IPS-15b (cell line): ENCODE results near the gene PTPRM.

Source experiments
- H3K27me3 ChIP-seq: one replicate; pipeline ENCODE4 v1.6.1; 2013; ENCODE audit warnings: low read length; ENCODE audit not compliant: control insufficient read depth, insufficient read depth
- H3K36me3 ChIP-seq: one replicate; pipeline ENCODE4 v1.6.1; 2013; ENCODE audit warnings: low read length; ENCODE audit not compliant: control insufficient read depth, insufficient read depth
- H3K4me1 ChIP-seq: one replicate; pipeline ENCODE4 v1.6.1; 2013; ENCODE audit warnings: mild to moderate bottlenecking, low read length; ENCODE audit not compliant: control insufficient read depth, insufficient read depth
- H3K4me3 ChIP-seq: one replicate; pipeline ENCODE4 v1.5.1; 2013; ENCODE audit warnings: low read depth, low read length
- H3K9ac ChIP-seq: one replicate; pipeline ENCODE4 v1.6.1; 2013; ENCODE audit warnings: low read depth, mild to moderate bottlenecking, low read length
- H3K9me3 ChIP-seq: one replicate; pipeline ENCODE4 v1.6.1; 2013; ENCODE audit warnings: mild to moderate bottlenecking, low read length; ENCODE audit not compliant: control insufficient read depth, insufficient read depth

Gene PTPRM

GRCh38 chr18:7987284-7987976 lies 420.3 kb downstream of the PTPRM start:
- H3K9ac ChIP-seq = no peak overlapping the region
- H3K9me3 ChIP-seq = no peaks in the 10 kb centered on the region
- no peaks in the 10 kb centered on the region for H3K27me3 ChIP-seq
- no peaks in the 10 kb centered on the region for H3K36me3 ChIP-seq
- no peak overlapping the region for H3K4me3 ChIP-seq
- no peaks in the 10 kb centered on the region for H3K4me1 ChIP-seq

GRCh38 chr18:7990670-7991069 lies 423.6 kb downstream of the PTPRM start:
- Histone ChIP-seq H3K4me3 (no peak overlapping the region), H3K9ac (no peak overlapping the region), H3K27me3 (no peaks in the 10 kb centered on the region), H3K36me3 (no peaks in the 10 kb centered on the region), H3K4me1 (no peaks in the 10 kb centered on the region), H3K9me3 (no peaks in the 10 kb centered on the region)

- Histone ChIP-seq H3K4me3 (no peak overlapping the region), H3K36me3 (no peaks in the 10 kb centered on the region), H3K9ac (no peak overlapping the region), H3K27me3 (no peaks in the 10 kb centered on the region), H3K4me1 (peaks cover 12% of the 10 kb centered on the region), H3K9me3 (no peaks in the 10 kb centered on the region)
Observed at GRCh38 chr18:8001711-8002301, 434.7 kb downstream of the PTPRM start.

- Histone ChIP-seq H3K4me1 (peaks cover 12% of the 10 kb centered on the region), H3K36me3 (no peaks in the 10 kb centered on the region), H3K9ac (no peak overlapping the region), H3K27me3 (no peaks in the 10 kb centered on the region), H3K4me3 (no peak overlapping the region), H3K9me3 (no peaks in the 10 kb centered on the region)
Observed at GRCh38 chr18:8003878-8004675, 437.0 kb downstream of the PTPRM start.

- no peaks in the 10 kb centered on the region for H3K27me3 ChIP-seq
- H3K4me3 ChIP-seq = no peak overlapping the region
- H3K9ac ChIP-seq = no peak overlapping the region
- no peaks in the 10 kb centered on the region for H3K36me3 ChIP-seq
- no peaks in the 10 kb centered on the region for H3K9me3 ChIP-seq
- peaks cover 12% of the 10 kb centered on the region for H3K4me1 ChIP-seq
Observed at GRCh38 chr18:8004792-8005191, 437.7 kb downstream of the PTPRM start.

- Histone ChIP-seq H3K27me3 (no peaks in the 10 kb centered on the region), H3K4me1 (peaks cover 12% of the 10 kb centered on the region), H3K9ac (no peak overlapping the region), H3K36me3 (no peaks in the 10 kb centered on the region), H3K9me3 (no peaks in the 10 kb centered on the region), H3K4me3 (no peak overlapping the region)
Observed at GRCh38 chr18:8005870-8006569, 438.9 kb downstream of the PTPRM start.

GRCh38 chr18:8006979-8007378 lies 439.9 kb downstream of the PTPRM start:
- Histone ChIP-seq H3K27me3 (no peaks in the 10 kb centered on the region), H3K9ac (no peak overlapping the region), H3K9me3 (no peaks in the 10 kb centered on the region), H3K4me1 (peaks cover 12% of the 10 kb centered on the region), H3K4me3 (no peak overlapping the region), H3K36me3 (no peaks in the 10 kb centered on the region)

- Histone ChIP-seq H3K36me3 (no peaks in the 10 kb centered on the region), H3K9me3 (no peaks in the 10 kb centered on the region), H3K9ac (no peak overlapping the region), H3K27me3 (no peaks in the 10 kb centered on the region), H3K4me1 (peaks cover 12% of the 10 kb centered on the region), H3K4me3 (no peak overlapping the region)
Observed at GRCh38 chr18:8008033-8008432, 440.9 kb downstream of the PTPRM start.

- Histone ChIP-seq H3K4me1 (no peaks in the 10 kb centered on the region), H3K27me3 (no peaks in the 10 kb centered on the region), H3K9ac (no peak overlapping the region), H3K36me3 (no peaks in the 10 kb centered on the region), H3K4me3 (no peak overlapping the region), H3K9me3 (no peaks in the 10 kb centered on the region)
Observed at GRCh38 chr18:8011361-8011760, 444.2 kb downstream of the PTPRM start.

GRCh38 chr18:8011906-8012305 lies 444.8 kb downstream of the PTPRM start:
- no peaks in the 10 kb centered on the region for H3K27me3 ChIP-seq
- H3K36me3 ChIP-seq = no peaks in the 10 kb centered on the region
- H3K4me3 ChIP-seq = no peak overlapping the region
- H3K9me3 ChIP-seq = no peaks in the 10 kb centered on the region
- no peak overlapping the region for H3K9ac ChIP-seq
- no peaks in the 10 kb centered on the region for H3K4me1 ChIP-seq

GRCh38 chr18:8018701-8019331 lies 451.7 kb downstream of the PTPRM start:
- H3K9me3 ChIP-seq = no peaks in the 10 kb centered on the region
- no peak overlapping the region for H3K9ac ChIP-seq
- H3K36me3 ChIP-seq = no peaks in the 10 kb centered on the region
- no peak overlapping the region for H3K4me3 ChIP-seq
- H3K4me1 ChIP-seq = no peaks in the 10 kb centered on the region
- no peaks in the 10 kb centered on the region for H3K27me3 ChIP-seq
